GM18507 (cell line): ENCODE data around the gene GPATCH3.
"Not testable (repeated sequence)": the region's sequence is repeated elsewhere in the genome, so short reads cannot be mapped to it uniquely, and the experiment has no call there.

Source experiments
- DNase-seq: peaks from one replicate; pipeline ENCODE4 v3.0.0; 2011; ENCODE audit warnings: low read depth; ENCODE audit not compliant: insufficient read length; ENCODE audit errors: extremely low spot score
- FAIRE-seq: peaks from 2 replicates; lab custom pipeline; 2011; peaks lifted over from hg19 to GRCh38; lab: Jason Lieb, UNC

Gene GPATCH3

DNA sequence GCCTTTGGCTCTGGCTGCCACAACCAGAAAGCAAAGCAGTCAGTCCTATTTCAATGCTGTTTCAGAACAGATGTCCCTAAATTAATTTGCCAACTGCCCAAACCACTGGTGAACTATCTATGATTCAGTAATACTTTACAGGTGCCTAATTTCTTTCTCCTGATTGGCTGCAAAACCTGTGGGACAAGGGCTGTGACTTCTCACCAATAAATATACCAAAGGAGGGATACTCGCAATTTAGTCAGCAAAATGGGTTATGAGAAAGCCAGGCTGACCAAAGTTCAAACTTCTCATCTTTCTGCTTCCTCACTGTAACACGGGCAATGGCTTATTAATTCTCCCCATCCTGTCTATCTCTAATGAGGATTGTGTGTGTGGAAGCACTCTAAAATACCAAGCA lies 22.9 kb downstream of the GPATCH3 start:
- FAIRE-seq: no peak

DNA sequence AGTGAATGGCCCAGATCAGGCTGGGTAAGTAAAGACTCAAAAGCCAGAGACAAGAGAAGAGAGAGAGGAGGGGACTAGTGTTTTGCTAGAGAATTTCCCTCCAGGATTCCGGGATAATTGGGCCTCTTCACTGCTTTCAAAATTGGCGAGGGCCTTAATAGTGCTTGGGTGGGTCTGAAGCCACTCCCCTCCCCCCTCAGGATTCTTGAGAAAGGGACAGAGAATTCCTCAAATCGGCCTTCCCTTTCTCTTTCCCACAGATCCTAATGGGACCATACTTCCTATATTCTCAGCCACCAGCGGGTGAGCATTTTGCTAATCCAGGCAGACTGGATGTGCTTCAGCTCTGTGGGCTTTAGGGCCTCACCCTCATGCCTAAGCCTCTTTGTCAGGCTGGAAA lies 25.4 kb downstream of the GPATCH3 start:
- DNase-seq (no peak), FAIRE-seq (no peak)

More for the DNA sequence above, 22.9 kb downstream of the GPATCH3 start:
- no peak for DNase-seq

DNA sequence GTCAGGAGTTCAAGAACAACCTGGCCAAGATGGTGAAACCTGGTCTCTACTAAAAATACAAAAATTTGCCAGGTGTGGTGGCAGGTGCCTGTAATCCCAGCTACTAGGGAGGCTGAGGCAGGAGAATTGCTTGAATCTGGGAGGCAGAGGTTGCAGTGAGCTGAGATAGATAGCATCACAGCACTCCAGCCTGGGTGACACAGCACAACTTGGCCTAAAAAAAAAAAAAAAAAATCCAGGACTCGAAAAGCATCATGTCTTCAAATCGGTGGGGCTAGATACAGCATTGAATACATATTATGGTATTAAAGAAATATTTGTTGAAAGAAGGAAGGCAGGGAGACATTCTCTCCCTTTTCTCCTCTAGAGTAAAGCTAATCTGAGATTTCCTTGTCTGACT lies 27.2 kb downstream of the GPATCH3 start:
- not testable (repeated sequence) for FAIRE-seq, DNase-seq

DNA sequence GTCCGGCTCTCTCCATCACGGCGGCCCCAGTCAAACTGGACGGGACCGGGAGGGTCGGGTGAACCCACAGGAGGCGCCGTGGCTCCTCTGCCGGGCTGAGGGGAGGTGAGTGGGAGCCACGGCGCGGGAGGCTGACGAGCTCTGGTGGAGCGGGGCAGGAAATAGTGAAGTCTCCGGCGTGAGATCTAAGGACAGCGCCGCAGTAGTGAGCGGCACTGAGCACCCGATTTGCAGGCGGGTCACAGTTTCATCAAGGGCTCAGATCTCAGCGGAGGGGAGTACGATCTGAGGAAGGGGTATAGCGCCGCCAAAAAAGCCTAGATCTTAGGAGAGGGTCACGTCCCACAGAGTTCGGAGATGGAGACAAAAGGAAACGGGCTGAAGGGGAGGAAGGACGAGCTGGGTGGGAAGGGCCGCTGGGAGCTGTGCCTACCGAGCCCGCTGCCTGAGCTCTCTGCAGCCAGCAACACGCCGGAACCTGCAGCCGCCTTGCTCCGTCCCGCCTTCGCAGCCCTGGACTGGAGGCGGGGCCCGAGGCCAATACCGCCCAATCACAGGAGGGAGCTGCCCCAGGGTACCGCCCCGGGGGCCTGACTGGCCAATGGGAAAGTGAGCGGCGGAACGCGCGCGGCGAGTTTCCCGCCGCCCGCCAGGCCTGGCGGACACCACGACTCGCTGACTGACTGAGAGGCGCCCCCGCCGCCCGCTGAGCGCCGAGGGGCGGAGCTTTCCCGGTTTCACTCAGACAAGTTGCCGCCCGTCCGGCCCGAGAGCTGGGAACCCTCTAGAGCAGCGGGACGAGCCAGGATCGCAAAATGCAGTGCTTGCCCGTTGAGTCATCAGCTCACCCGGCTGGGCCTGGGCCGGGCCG lies 35.4 kb downstream of the GPATCH3 start:
- DNase-seq: peak; percentile 89
- peak; percentile 96 for FAIRE-seq

DNA sequence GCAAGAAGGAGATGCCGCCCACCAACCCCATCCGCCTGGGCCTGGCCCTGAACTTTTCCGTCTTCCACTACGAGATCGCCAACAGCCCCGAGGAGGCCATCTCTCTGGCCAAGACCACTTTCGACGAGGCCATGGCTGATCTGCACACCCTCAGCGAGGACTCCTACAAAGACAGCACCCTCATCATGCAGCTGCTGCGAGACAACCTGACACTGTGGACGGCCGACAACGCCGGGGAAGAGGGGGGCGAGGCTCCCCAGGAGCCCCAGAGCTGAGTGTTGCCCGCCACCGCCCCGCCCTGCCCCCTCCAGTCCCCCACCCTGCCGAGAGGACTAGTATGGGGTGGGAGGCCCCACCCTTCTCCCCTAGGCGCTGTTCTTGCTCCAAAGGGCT lies 36.6 kb downstream of the GPATCH3 start:
- DNase-seq (no peak), FAIRE-seq (no peak)

DNA sequence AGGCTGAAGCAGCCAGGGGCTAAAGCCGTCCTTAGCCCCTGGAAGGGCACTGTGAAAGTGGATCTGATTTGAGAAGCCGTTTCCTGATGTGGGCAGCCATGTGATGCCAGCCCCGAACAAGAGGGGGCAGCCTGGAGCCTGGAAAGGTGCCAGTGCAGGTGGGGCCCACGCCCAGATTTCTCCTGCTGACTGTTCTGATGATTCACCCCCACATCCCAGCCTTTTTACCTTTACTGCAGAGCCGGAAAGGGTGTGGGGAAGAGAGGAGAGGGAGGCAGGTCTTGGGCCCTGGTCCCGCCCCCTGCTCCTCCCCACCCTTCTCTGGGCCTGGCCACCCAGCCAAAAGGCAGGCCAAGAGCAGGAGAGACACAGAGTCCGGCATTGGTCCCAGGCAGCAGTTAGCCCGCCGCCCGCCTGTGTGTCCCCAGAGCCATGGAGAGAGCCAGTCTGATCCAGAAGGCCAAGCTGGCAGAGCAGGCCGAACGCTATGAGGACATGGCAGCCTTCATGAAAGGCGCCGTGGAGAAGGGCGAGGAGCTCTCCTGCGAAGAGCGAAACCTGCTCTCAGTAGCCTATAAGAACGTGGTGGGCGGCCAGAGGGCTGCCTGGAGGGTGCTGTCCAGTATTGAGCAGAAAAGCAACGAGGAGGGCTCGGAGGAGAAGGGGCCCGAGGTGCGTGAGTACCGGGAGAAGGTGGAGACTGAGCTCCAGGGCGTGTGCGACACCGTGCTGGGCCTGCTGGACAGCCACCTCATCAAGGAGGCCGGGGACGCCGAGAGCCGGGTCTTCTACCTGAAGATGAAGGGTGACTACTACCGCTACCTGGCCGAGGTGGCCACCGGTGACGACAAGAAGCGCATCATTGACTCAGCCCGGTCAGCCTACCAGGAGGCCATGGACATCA lies 37.2 kb downstream of the GPATCH3 start, which contains the start of gene SFN:
TSS of gene SFN (plus strand) at position 369 of the 904 bp plus-strand sequence. CDS start at position 433, 64 bp downstream.
- FAIRE-seq: peak; percentile 66
- DNase-seq: no peak

DNA sequence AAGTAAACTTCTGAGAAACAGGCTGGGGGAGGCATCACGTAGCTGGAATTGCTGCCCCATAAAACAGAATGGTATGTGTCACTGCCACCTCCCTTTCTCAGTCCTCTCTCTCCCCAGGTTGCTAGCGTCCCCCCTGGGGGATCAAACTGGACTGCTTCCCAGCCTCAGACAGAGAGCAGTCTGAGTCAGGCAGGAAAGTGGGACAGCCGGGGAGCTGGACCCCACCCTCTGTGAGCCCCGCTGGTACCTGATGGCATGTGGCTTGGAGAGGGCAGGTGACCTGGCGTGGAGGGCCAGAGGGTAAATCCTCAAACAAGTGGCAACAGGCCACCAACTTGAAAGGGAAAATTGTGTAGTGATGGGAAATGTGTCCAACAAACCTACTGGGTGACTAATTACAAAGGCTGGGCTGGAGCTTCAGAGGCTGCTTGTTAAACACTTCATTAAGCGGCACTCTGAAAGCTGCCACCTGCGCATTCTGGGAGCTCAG lies 38.3 kb downstream of the GPATCH3 start:
- DNase-seq (no peak), FAIRE-seq (no peak)

DNA sequence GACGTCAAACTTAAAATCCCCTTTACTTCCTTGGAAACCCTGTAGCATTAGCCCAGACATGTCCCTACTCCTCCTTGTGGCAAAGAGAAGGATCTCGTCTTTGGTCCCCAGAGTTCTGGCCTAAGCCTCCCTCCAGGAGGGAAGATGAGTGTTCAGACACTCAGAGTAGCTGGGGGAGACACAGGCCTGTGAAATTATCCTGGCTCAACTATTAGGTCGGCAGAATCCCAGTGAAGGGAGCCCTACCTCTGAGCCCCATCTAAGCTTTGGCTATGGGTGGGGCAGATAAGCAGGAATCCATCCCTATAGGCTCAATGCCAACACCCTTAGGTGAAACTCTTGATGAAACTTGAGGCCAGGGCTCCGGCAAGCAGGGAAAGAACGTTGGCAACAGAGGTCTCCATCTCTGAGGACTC lies 39.0 kb downstream of the GPATCH3 start:
- DNase-seq (no peak), FAIRE-seq (no peak)

DNA sequence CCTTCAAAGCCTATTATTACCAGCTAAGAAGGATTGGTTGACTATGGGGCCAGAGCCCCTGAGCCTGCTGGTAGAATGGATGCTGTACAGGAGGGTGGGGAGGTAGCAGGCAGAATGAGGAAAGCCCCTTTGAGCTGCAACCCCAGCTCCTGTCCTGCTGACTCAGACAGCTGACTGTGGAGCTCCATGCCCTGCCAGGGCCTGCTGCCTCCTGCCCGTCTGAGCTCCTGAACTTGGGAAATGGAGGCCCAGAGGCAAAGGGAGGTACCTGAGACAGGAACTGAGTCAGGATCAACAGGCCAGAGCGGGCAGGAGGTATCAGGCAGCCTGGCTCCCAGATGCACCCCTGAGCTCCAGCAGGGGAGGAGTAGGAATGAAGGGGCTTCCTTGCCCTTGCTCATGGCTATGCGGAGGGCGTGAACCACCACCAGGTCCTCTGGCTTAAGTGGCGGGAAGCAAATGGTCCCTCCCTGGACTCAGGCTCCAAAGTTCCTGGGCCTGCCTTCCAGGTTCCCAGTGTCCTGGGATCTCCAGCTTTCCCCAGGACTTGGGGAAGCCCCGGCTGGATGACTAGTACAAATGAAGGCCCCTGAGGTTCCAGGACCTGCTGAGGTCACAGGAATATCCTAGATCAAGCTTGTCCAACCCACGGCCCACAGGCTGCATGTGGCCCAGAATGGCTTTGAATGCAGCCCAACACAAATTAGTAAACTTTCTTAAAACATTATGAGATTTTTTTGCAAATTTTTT lies 41.2 kb downstream of the GPATCH3 start:
- FAIRE-seq: no peak

DNA sequence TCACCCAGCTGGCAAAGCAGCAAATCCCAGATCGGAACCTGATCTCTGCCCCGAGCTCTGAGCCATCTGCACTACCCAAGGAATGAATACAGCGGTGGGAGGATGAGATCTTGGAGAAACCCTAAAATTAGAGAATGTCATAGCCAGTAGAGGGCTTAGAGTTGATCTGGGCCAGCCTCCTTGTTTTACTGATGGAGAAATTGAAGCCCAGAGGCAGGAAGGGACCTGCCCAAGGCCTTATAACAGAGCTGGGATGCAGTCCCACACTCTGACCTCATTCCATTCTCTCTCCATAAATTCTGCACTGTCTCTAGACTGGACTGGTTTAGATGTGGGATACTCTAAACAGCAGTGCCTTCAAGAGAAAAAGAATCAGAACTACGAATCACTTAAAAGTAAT lies 42.1 kb downstream of the GPATCH3 start:
- no peak for FAIRE-seq

More for the DNA sequence above, 41.2 kb downstream of the GPATCH3 start:
- DNase-seq: no peak

DNA sequence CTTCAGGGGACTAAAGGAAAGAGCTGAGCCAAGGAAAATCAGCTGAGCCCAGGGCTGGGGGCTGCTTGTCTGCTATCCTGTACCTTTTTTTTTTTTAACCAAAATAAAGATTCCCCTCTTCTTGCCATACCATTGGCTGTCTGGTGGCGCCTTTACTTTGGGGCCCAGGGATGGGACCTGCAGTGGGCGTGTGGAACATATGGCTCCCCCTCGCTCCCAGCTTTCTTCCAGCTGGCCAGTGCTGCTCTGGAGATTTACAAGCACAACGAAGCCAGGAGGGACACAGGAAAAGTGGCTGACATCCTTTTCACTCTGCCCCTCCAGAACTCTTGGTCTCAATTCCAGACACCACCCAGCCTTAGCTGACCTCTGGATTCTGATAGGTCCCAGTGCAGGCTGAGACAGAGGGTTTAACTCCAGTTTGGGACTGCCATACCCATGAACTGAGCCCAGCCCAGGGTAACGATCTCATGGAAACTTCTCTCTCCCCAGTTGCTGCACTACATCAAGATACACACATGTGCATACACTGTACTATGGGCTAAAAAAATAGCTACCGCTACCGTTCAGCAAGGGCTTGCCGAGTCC lies 42.7 kb downstream of the GPATCH3 start:
- FAIRE-seq: no peak

More for the DNA sequence above, 42.1 kb downstream of the GPATCH3 start:
- DNase-seq: no peak

DNA sequence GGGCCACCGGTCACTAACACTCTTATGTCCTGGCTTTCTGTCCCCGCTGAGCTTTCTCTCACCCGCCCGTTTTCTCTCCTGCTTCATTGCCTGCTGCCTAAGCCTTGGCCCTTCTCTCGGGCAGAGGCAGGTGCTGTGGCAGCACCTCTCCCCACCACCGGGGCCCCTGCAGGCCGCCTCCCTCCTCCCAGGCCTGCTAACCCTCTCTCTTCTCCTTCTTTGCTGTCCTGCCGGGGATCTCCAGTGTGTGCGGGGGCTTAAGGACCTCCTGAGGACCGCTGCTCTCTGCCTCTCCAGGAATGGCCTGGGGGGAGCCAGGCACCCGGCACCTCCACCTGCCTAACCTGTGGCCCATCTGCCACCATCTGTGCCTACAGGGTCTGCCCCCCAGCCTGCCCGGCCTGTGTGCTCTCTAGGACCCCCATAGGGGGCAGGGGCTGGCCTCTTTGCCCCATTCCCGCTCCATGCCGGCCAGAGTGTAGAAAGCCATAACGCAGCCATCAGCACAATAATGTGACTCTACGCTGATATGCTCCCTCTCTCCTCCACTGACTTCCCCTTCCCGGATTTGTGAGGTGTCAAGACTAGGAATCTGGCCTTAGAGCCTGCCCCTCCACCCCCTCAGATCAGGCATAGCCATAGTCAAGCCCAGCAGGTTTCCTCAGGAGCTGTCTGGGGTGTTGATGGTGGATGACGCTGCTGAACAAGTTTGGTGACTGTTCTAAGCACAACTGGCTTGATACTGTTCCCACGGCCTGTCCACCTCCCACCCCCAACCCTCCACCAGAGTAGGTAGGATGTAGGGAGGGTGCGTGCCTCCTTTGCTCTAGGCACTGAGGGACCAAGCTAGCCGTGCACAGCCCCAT lies 43.4 kb downstream of the GPATCH3 start:
- no peak for DNase-seq
- no peak for FAIRE-seq

More for the DNA sequence above, 42.7 kb downstream of the GPATCH3 start:
- DNase-seq: no peak

DNA sequence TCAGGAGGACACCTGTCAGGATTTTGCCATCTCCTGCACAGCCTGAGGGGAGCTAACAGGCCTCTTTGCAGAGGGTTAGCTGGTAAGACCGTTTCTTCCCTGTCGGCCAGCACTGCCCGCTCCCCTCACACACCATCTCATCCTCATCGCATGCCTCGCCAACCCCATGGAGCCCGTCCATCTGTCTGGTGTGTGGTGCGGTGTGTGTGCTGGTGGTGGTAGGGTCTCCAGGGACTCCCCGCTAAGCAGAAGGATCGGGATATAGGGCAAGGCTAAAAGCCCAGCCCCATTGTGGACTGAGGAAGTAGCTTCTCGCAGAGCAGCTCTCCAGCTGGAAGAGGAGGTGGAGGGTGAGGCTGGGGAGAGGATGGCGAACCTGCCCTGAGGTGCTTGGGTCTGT lies 44.1 kb downstream of the GPATCH3 start:
- DNase-seq (no peak), FAIRE-seq (no peak)

DNA sequence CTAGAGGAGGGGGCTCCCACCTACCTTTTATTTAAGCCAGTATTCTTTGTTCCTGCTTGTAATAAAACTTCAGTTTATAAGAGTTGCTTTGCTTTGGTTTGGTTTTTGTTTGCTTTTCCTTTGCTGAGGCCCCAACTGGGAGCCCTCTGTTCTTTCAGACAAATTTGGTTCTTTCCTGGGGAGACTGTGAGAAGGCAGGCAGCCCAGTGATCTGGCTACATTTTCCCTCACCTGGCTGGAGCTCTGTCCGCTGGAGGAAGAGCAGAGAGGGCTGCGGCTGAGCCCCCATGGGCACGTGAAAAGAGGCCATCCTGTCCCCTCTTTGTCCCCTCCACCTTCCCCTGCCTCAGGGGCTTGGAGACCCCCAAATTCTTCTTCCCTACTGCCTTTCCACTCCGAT lies 44.6 kb downstream of the GPATCH3 start:
- DNase-seq: no peak

DNA sequence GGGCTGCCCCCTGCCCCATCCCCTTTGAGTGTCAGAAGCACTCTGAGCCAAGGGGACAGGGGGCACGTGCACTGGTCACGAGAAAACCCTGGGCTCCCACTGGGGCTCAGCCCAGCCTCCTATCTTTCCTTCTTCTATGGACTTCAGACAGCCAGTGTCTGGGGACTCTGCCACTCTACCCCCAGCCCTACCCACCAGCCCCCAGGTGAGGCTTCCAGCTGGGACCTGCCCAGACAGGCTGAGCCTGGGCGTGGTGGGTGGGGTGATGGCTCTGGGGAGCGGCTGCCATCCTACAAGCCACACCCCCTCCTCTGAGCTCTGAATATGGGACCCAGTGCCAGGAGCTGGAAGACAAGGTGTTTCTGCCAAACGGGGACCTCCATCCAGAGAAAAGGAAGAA lies 45.4 kb downstream of the GPATCH3 start:
- FAIRE-seq (no peak), DNase-seq (no peak)

More for the DNA sequence above, 44.6 kb downstream of the GPATCH3 start:
- FAIRE-seq: no peak

DNA sequence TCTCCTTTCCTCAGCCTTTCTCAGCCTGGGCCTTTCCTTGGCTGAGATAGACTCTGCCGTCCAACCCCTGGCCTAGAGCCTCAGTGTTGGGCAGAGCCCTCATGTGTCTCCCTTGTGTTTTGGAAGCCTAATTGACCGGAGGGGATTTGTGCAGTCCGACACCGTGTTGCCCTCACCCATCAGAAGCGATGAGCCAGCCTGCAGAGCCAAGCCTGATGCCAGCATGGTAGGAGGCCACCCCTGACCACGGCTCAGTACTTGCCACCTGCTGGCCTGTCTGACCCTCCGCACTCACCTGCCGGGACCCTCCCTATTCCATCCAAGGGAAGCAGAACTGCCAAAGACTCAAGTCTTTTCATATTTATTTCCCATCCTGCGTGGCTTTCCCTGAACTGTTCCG lies 46.7 kb downstream of the GPATCH3 start:
- no peak for FAIRE-seq
- no peak for DNase-seq

DNA sequence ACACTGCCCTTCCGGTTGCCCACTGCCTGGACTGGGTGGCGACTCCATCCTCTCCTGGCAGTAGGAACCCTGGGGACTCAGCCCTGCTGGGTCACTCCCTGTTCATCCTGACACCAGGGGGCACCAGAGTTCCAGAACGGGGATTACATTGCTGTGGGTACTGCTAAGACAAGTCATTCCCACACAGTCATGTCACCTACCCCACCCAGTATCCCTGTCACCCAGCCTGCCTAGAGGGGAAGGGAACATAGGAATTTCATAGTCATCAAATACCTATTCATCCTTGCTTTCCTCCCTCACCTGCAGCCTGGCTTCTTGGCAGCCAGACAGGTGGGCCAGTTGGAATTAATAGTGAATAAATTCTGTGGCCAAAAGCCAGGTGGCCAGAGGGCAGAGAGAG lies 47.1 kb downstream of the GPATCH3 start:
- FAIRE-seq: peak; percentile 81

DNA sequence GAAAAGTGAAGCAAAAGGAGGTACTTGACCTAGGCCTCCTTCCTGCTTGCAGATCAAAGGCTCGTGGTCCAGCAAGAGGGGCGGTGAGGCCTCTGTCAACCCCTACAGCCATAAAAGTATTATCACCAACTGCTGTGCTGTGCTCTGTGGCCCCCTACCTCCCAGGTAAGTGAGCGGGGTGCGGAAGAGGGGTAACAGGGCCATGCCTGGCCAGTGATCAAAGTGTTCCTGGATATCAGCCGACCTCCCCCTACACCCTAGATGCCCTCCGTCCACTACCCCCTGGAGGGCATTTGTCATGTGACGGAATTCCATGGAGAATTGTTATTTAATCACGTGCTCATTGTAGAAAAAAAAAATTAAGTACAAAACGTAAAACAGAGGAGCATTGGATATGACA lies 47.6 kb downstream of the GPATCH3 start:
- DNase-seq: no peak
- FAIRE-seq: no peak

More for the DNA sequence above, 47.1 kb downstream of the GPATCH3 start:
- DNase-seq: peak; percentile 62
